HepG2 (cell line): Measurements from ENCODE around the gene SLC4A9. TPM values are rescaled to one million over a fixed set of nuclear protein-coding genes. Genes with fewer than 3 reads are reported as not detected.
A peak's percentile ranks its signal among the peaks of the same experiment; 100 is the strongest.

Experiments used
- CCAR2 ChIP-seq: fragments of 200-400 bp; formaldehyde crosslinking; optimal IDR thresholded peaks from 2 replicates; pipeline ENCODE3; 2018; ENCODE audit warnings: low read depth, mild to moderate bottlenecking, low read length, moderate library complexity
- GATA4 ChIP-seq: sonication (generic); IDR thresholded peaks from 2 replicates; pipeline ENCODE4 v1.6.1; 2016; ENCODE audit warnings: antibody characterized with exemption, low read depth, borderline replicate concordance
- JARID2 ChIP-seq: sonication (generic); formaldehyde crosslinking; IDR thresholded peaks from 2 replicates; pipeline ENCODE4 v1.8.1; 2023; ENCODE audit warnings: missing genetic modification reagents, inconsistent platforms; ENCODE audit not compliant: insufficient replicate concordance
- KAT2B ChIP-seq: fragments of 150-350 bp; IDR thresholded peaks from 2 replicates; pipeline ENCODE4 v1.6.1; 2014; ENCODE audit warnings: low read depth, low read length, borderline replicate concordance
- XRCC5 ChIP-seq: fragments of 200-400 bp; formaldehyde crosslinking; optimal IDR thresholded peaks from 2 replicates; pipeline ENCODE3; 2017; ENCODE audit warnings: mild to moderate bottlenecking, low read length
- ZNF274 ChIP-seq: sonication (generic); formaldehyde crosslinking; IDR thresholded peaks from 2 replicates; pipeline ENCODE4 v1.5.1; 2020; ENCODE audit warnings: mild to moderate bottlenecking, missing genetic modification reagents
- ZNF350 ChIP-seq: sonication (generic); formaldehyde crosslinking; IDR thresholded peaks from 2 replicates; pipeline ENCODE4 v1.4.0; 2020; ENCODE audit warnings: mild to moderate bottlenecking, low read depth, missing genetic modification reagents, borderline replicate concordance
- ZNF569 ChIP-seq: sonication (generic); formaldehyde crosslinking; IDR thresholded peaks from 2 replicates; pipeline ENCODE4 v1.5.0; 2020; ENCODE audit warnings: mild to moderate bottlenecking, missing genetic modification reagents, moderate library complexity, borderline replicate concordance
- ZNF709 ChIP-seq: sonication (generic); formaldehyde crosslinking; IDR thresholded peaks from 2 replicates; pipeline ENCODE4 v1.5.0; 2020; ENCODE audit warnings: mild to moderate bottlenecking, missing genetic modification reagents
- ZSCAN30 ChIP-seq: sonication (generic); formaldehyde crosslinking; IDR thresholded peaks from 2 replicates; pipeline ENCODE4 v1.5.0; 2020; ENCODE audit warnings: mild to moderate bottlenecking, missing genetic modification reagents
- polyA plus RNA-seq, 8 experiments: library from polyadenylated mRNA; depleted of rRNA in 3 of 8; stranded (reverse) in 7 of 8; unstranded in 1 of 8; fragments of >200 nt; fragmentation: Illumina TruSeq in 4 of 8; extraction: Trizol in 4 of 8; gene quantifications; 2 replicates each; pipeline versions ENCODE4 v1.2.1 to v1.2.3, GENCODE V29; 2011 to 2016; ENCODE audit warnings: low read depth in 4 of 8, missing spikeins in 1 of 8, mixed read lengths in 1 of 8; ENCODE audit not compliant: insufficient read depth in 1 of 8
- total RNA-seq, 5 experiments: library from RNA; depleted of rRNA; stranded (reverse); fragments of >200 nt; fragmentation: Illumina TruSeq; extraction: Trizol; gene quantifications; 2 replicates each; pipeline ENCODE4 v1.2.3, GENCODE V29; 2016; ENCODE audit warnings: low read depth in 1 of 5
- TF ChIP-seq, protein P1 (sequence below): sonication (generic); formaldehyde crosslinking; IDR thresholded peaks from 2 replicates; pipeline ENCODE4 v1.9.0; 2021; ENCODE audit warnings: missing genetic modification reagents, borderline replicate concordance
- TF ChIP-seq, protein P2 (sequence below), 2 experiments: sonication (generic) in 1 of 2; formaldehyde crosslinking in 1 of 2; IDR thresholded peaks; 2 replicates each; pipeline versions ENCODE4 v1.4.0 to v1.6.1; 2016 to 2020; ENCODE audit warnings: borderline replicate concordance in 1 of 2, low read depth in 1 of 2, mild to moderate bottlenecking in 1 of 2, missing genetic modification reagents in 1 of 2
- TF ChIP-seq, protein P3 (sequence below): sonication (generic); formaldehyde crosslinking; IDR thresholded peaks from 2 replicates; pipeline ENCODE4 v1.8.0; 2022; ENCODE audit warnings: mild to moderate bottlenecking, missing genetic modification reagents; ENCODE audit not compliant: insufficient replicate concordance
- TF ChIP-seq, protein P4 (sequence below): sonication (generic); formaldehyde crosslinking; IDR thresholded peaks from 2 replicates; pipeline ENCODE4 v1.4.0; 2020; ENCODE audit warnings: mild to moderate bottlenecking, missing genetic modification reagents

SLC4A9 gene
- total and polyA plus RNA-seq, 2 of the 13 experiments (the other 11 are each of a cell fraction or from before 2014, with no cell fraction given), result not detected

DNA sequence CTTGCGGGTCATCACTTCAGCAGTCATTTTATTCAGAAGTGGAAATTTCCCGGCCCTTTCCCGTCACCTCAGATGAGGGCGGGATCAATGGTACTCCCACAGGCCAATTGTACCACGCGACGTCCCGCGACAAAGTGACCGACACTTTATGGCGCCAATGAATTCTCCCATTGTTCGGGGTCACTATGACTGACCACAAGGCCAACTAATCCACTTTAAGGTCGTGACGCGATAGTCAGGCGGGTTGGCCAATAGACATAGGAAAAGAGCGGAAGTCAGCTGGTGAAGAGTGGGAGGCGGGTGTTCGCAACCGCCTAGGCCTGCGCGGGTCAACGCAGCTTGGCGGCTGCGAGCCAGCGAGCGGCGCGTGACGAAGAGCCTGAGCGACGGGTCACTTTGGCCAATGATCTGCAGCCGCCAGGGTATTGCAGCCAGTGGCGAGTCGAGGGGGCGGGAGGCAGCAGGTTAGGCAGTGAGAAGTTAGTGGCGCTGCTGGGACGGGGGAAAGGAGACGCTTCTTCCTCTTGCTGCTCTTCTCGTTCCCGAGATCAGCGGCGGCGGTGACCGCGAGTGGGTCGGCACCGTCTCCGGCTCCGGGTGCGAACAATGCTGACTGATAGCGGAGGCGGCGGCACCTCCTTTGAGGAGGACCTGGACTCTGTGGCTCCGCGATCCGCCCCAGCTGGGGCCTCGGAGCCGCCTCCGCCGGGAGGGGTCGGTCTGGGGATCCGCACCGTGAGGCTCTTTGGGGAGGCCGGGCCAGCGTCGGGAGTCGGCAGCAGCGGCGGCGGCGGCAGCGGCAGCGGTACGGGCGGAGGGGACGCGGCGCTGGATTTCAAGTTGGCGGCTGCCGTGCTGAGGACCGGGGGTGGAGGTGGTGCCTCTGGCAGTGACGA is 41.6 kb downstream of the SLC4A9 start, which contains the start of gene ANKHD1 (continued):
- TF ChIP-seq, protein P1, sequence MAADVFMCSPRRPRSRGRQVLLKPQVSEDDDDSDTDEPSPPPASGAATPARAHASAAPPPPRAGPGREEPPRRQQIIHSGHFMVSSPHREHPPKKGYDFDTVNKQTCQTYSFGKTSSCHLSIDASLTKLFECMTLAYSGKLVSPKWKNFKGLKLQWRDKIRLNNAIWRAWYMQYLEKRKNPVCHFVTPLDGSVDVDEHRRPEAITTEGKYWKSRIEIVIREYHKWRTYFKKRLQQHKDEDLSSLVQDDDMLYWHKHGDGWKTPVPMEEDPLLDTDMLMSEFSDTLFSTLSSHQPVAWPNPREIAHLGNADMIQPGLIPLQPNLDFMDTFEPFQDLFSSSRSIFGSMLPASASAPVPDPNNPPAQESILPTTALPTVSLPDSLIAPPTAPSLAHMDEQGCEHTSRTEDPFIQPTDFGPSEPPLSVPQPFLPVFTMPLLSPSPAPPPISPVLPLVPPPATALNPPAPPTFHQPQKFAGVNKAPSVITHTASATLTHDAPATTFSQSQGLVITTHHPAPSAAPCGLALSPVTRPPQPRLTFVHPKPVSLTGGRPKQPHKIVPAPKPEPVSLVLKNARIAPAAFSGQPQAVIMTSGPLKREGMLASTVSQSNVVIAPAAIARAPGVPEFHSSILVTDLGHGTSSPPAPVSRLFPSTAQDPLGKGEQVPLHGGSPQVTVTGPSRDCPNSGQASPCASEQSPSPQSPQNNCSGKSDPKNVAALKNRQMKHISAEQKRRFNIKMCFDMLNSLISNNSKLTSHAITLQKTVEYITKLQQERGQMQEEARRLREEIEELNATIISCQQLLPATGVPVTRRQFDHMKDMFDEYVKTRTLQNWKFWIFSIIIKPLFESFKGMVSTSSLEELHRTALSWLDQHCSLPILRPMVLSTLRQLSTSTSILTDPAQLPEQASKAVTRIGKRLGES, result no peak; the same call in 1 of the 2 replicates
- TF ChIP-seq, protein P2, sequence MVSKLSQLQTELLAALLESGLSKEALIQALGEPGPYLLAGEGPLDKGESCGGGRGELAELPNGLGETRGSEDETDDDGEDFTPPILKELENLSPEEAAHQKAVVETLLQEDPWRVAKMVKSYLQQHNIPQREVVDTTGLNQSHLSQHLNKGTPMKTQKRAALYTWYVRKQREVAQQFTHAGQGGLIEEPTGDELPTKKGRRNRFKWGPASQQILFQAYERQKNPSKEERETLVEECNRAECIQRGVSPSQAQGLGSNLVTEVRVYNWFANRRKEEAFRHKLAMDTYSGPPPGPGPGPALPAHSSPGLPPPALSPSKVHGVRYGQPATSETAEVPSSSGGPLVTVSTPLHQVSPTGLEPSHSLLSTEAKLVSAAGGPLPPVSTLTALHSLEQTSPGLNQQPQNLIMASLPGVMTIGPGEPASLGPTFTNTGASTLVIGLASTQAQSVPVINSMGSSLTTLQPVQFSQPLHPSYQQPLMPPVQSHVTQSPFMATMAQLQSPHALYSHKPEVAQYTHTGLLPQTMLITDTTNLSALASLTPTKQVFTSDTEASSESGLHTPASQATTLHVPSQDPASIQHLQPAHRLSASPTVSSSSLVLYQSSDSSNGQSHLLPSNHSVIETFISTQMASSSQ (IDR thresholded peaks at IDR 0.05; ENCODE audit: low read depth), result peak; percentile 45; the same call in 1 of the 2 replicates
- TF ChIP-seq, protein P2 (CRISPR knock-in tag; IDR thresholded peaks at IDR 0.05; ENCODE audit: borderline replicate concordance), result peak; percentile 71; the same call in 1 of the 2 replicates
- TF ChIP-seq, protein P3, sequence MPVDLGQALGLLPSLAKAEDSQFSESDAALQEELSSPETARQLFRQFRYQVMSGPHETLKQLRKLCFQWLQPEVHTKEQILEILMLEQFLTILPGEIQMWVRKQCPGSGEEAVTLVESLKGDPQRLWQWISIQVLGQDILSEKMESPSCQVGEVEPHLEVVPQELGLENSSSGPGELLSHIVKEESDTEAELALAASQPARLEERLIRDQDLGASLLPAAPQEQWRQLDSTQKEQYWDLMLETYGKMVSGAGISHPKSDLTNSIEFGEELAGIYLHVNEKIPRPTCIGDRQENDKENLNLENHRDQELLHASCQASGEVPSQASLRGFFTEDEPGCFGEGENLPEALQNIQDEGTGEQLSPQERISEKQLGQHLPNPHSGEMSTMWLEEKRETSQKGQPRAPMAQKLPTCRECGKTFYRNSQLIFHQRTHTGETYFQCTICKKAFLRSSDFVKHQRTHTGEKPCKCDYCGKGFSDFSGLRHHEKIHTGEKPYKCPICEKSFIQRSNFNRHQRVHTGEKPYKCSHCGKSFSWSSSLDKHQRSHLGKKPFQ (CRISPR knock-in tag), result no peak
- TF ChIP-seq ZNF569 (CRISPR knock-in tag) (no peak), GATA4 (no peak), ZNF274 (CRISPR knock-in tag) (no peak; the same call in none of the 2 replicates), CCAR2 (no peak), KAT2B (no peak), XRCC5 (no peak), ZSCAN30 (CRISPR knock-in tag) (no peak), ZNF350 (CRISPR knock-in tag) (peak; percentile 64; the same call in 1 of the 2 replicates), ZNF709 (CRISPR knock-in tag) (peak; percentile 31), JARID2 (CRISPR knock-in tag) (peak; percentile 81)
- TF ChIP-seq, protein P4, sequence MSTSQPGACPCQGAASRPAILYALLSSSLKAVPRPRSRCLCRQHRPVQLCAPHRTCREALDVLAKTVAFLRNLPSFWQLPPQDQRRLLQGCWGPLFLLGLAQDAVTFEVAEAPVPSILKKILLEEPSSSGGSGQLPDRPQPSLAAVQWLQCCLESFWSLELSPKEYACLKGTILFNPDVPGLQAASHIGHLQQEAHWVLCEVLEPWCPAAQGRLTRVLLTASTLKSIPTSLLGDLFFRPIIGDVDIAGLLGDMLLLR (CRISPR knock-in tag), result peak; percentile 80; the same call in 1 of the 2 replicates
